K562 (cell line): ENCODE measurements around the gene PHF19. TPM values are rescaled to one million over a fixed set of nuclear protein-coding genes. Genes with fewer than 3 reads are reported as not detected.
A peak's percentile ranks its signal among the peaks of the same experiment; 100 is the strongest.

ENCODE experiments used
- ATAC-seq: fragments of 200-7000 bp; cut with Tn5 transposase; 3 replicates; pipeline ENCODE4 v1.9.1; 2020; ENCODE audit warnings: moderate library complexity
- BruUV-seq: library from RNA; stranded (reverse); fragments of 400-500 nt; replicated peaks from 2 replicates; lab custom pipeline; 2021; lab: Mats Ljungman, UMichigan
- CTCF ChIA-PET: fragments of 300-600 bp; formaldehyde crosslinking; extraction: SDS; loops from one replicate; lab custom pipeline; 2021; ENCODE audit warnings: low intra/inter-chr PET ratio; lab: Yijun Ruan, JAX
- POLR2A ChIA-PET: fragments of 300-600, 350-650 bp; sonication (Branson Sonifier 250); formaldehyde crosslinking; extraction: SDS; loops from one replicate; lab custom pipeline; 2021; ENCODE audit warnings: antibody characterized with exemption, inconsistent platforms; lab: Yijun Ruan, JAX
- DNase-seq, 4 experiments: peaks; one replicate each; pipeline versions ENCODE4 v3.0.0 to v3.0.0-alpha.2; 2011 to 2018; ENCODE audit warnings: low spot score in 3 of 4, mixed read lengths in 3 of 4; ENCODE audit errors: extremely low read depth in 1 of 4
- FAIRE-seq: peaks from 2 replicates; lab custom pipeline; 2011; peaks lifted over from hg19 to GRCh38; lab: Jason Lieb, UNC
- H2AFZ ChIP-seq: 2 replicates; pipeline ENCODE4 v1.6.0; 2011; ENCODE audit warnings: low read depth, low read length, control low read depth, inconsistent platforms
- H3K27ac ChIP-seq: fragments of 200-600 bp; 3 replicates; pipeline ENCODE4 v1.8.0; 2011; ENCODE audit warnings: low read depth, mild to moderate bottlenecking, control low read depth, inconsistent platforms, low read length, moderate library complexity, mixed read lengths; ENCODE audit errors: extremely low read depth
- H3K27me3 ChIP-seq, 2 experiments: fragments of 300-600 bp in 1 of 2; 2 replicates in 1 of 2; 3 replicates in 1 of 2; pipeline versions ENCODE4 v1.6.0 to v1.8.0; 2011; ENCODE audit warnings: inconsistent platforms in 2 of 2, low read length in 2 of 2, mild to moderate bottlenecking in 1 of 2, mixed read lengths in 1 of 2, moderate library complexity in 1 of 2; ENCODE audit not compliant: control insufficient read depth in 2 of 2, insufficient read depth in 2 of 2
- H3K36me3 ChIP-seq: fragments of 300-600 bp; 3 replicates; pipeline ENCODE4 v1.8.0; 2011; ENCODE audit warnings: mild to moderate bottlenecking, low read length, inconsistent platforms; ENCODE audit not compliant: control insufficient read depth, insufficient read depth
- H3K4me1 ChIP-seq, 2 experiments: fragments of 200-600 bp in 1 of 2; replicated peaks in 1 of 2; 2 replicates in 1 of 2; 3 replicates in 1 of 2; pipeline versions ENCODE4 v1.5.1 to v1.8.0; 2011; ENCODE audit warnings: inconsistent platforms in 2 of 2, low read length in 2 of 2, mild to moderate bottlenecking in 1 of 2, mixed read lengths in 1 of 2, moderate library complexity in 1 of 2; ENCODE audit not compliant: control insufficient read depth in 2 of 2, insufficient read depth in 2 of 2
- H3K4me2 ChIP-seq: 2 replicates; pipeline ENCODE4 v1.6.1; 2011; ENCODE audit warnings: low read length, control low read depth, inconsistent platforms, mixed read lengths; ENCODE audit not compliant: insufficient read depth
- H3K4me3 ChIP-seq: fragments of 200-600 bp; sonication (generic), shearing (Covaris generic); 2 replicates; pipeline ENCODE4 v1.5.1; 2016; ENCODE audit warnings: control low read depth, inconsistent platforms
- H3K79me2 ChIP-seq: fragments of 200-600 bp; 3 replicates; pipeline ENCODE4 v1.8.0; 2011; ENCODE audit warnings: low read length, inconsistent platforms; ENCODE audit not compliant: control insufficient read depth, insufficient read depth
- H3K9ac ChIP-seq, 2 experiments: 2 replicates each; pipeline versions ENCODE4 v1.6.0 to v1.6.1; 2011; ENCODE audit warnings: low read depth in 2 of 2, low read length in 2 of 2, control low read depth in 1 of 2, inconsistent platforms in 1 of 2, mild to moderate bottlenecking in 1 of 2, mixed read lengths in 1 of 2; ENCODE audit not compliant: insufficient read depth in 1 of 2
- H3K9me1 ChIP-seq: one replicate; pipeline ENCODE4 v1.6.0; 2011; ENCODE audit warnings: inconsistent platforms, mild to moderate bottlenecking, low read length, moderate library complexity; ENCODE audit not compliant: control insufficient read depth, insufficient read depth
- H3K9me3 ChIP-seq: replicated peaks from 2 replicates; pipeline ENCODE4 v1.5.1; 2011; ENCODE audit warnings: low read depth, low read length, inconsistent platforms; ENCODE audit not compliant: control insufficient read depth, insufficient read depth
- H4K20me1 ChIP-seq: replicated peaks from 2 replicates; pipeline ENCODE4 v1.6.1; 2011; ENCODE audit warnings: low read length, inconsistent platforms, mixed read lengths; ENCODE audit not compliant: control insufficient read depth, insufficient read depth
- BCLAF1 ChIP-seq, 2 experiments: fragments of 450-650 bp in 1 of 2; IDR thresholded peaks; 2 replicates each; pipeline ENCODE4 v1.6.1; 2011 to 2017; ENCODE audit warnings: low read depth in 2 of 2, antibody characterized with exemption in 1 of 2, borderline replicate concordance in 1 of 2, low read length in 1 of 2, mild to moderate bottlenecking in 1 of 2, mixed read lengths in 1 of 2; ENCODE audit not compliant: control insufficient read depth in 1 of 2
- CBX3 ChIP-seq, 2 experiments: IDR thresholded peaks; 1 replicate in 1 of 2; 2 replicates in 1 of 2; pipeline ENCODE4 v1.6.1; 2012; ENCODE audit warnings: inconsistent platforms in 2 of 2, low read length in 2 of 2, borderline replicate concordance in 1 of 2, control low read depth in 1 of 2
- NFYB ChIP-seq: IDR thresholded peaks from 2 replicates; pipeline ENCODE4 v1.6.1; 2011; ENCODE audit warnings: mild to moderate bottlenecking, moderate library complexity; ENCODE audit not compliant: insufficient read length; ENCODE audit errors: extremely low read depth
- SUPT5H ChIP-seq: fragments of 450-650 bp; IDR thresholded peaks from 2 replicates; pipeline ENCODE4 v1.6.1; 2016
- TSC22D4 ChIP-seq: fragments of 450-650 bp; IDR thresholded peaks from 2 replicates; pipeline ENCODE4 v1.6.1; 2016; ENCODE audit warnings: missing genetic modification characterization, missing biosample characterization, control low read depth
- ZNF239 ChIP-seq: fragments of 250-450 bp; sonication (Bioruptor Pico); IDR thresholded peaks from 2 replicates; pipeline ENCODE4 v1.4.0; 2020; ENCODE audit warnings: mild to moderate bottlenecking
- ZNF609 ChIP-seq: sonication (generic); formaldehyde crosslinking; IDR thresholded peaks from 2 replicates; pipeline ENCODE4 v1.8.1; 2023; ENCODE audit warnings: missing genetic modification reagents, mild to moderate bottlenecking, borderline replicate concordance
- WGBS: fragments of 100-300 bp; shearing (Covaris generic); methylation state at CpG from one replicate; pipeline ENCODE4 v1.1.6; 2016; ENCODE audit warnings: low coverage, mixed read lengths; ENCODE audit not compliant: insufficient coverage; ENCODE audit errors: missing lambda C conversion rate; 5-methylcytosine and 5-hydroxymethylcytosine counted together
- in situ Hi-C: fragments of 300-500 bp; cut with MboI; formaldehyde crosslinking; loops from 4 replicates; pipeline ENCODE4 v1.15.0; 2018; ENCODE audit warnings: inconsistent platforms, mixed read lengths
- intact Hi-C: fragments of 100-400 bp; cut with micrococcal nuclease; formaldehyde crosslinking; loops from 2 replicates; pipeline ENCODE4 v1.14.2; 2022
- polyA plus RNA-seq, 8 experiments: library from polyadenylated mRNA; depleted of rRNA in 4 of 8; stranded (reverse) in 5 of 8; unstranded in 3 of 8; fragments of >200 nt; fragmentation: Nextera tagmentation in 2 of 8; fragmentation: Illumina TruSeq in 1 of 8; extraction: Ambion mirVana in 2 of 8; extraction: Trizol in 1 of 8; gene quantifications; 2 replicates each; pipeline versions ENCODE4 v1.2.1 to v1.2.3, GENCODE V29; 2011 to 2014; ENCODE audit warnings: inconsistent platforms in 1 of 8, missing spikeins in 1 of 8
- total RNA-seq, 7 experiments: library from RNA; depleted of rRNA in 6 of 7; stranded (reverse); fragments of >200 nt in 6 of 7; fragmentation: Illumina TruSeq in 2 of 7; extraction: Trizol in 2 of 7; gene quantifications; 2 replicates each; pipeline versions ENCODE4 v1.2.1 to v1.2.3, GENCODE V29; 2011 to 2021; ENCODE audit warnings: low replicate concordance in 1 of 7
- TF ChIP-seq, protein P1 (sequence below): sonication (generic); formaldehyde crosslinking; IDR thresholded peaks from 2 replicates; pipeline ENCODE4 v1.8.0; 2022; ENCODE audit warnings: mild to moderate bottlenecking, missing genetic modification reagents
- TF ChIP-seq, protein P2 (sequence below): sonication (generic); formaldehyde crosslinking; IDR thresholded peaks from 2 replicates; pipeline ENCODE4 v1.8.0; 2022; ENCODE audit warnings: mild to moderate bottlenecking, missing genetic modification reagents

PHF19 gene
- total and polyA plus RNA-seq, 9 of the 15 experiments (the other 6 are each of a cell fraction or from before 2014, with no cell fraction given), result 95.8 to 403 (median 255) TPM

GRCh38 chr9:120859361-120859760 lies 17.6 kb downstream of the PHF19 start:
- Histone ChIP-seq H3K79me2 (no peaks in the 10 kb centered on the region), H3K9me1 (peaks cover 5% of the 10 kb centered on the region), H3K4me3 (no peak overlapping the region), H4K20me1 (no peaks in the 10 kb centered on the region), H3K27ac (no peak overlapping the region), H3K27me3 (no peaks in the 10 kb centered on the region), H3K9me3 (no peaks in the 10 kb centered on the region), H3K36me3 (peaks cover 98% of the 10 kb centered on the region), H2AFZ (no peak overlapping the region), H3K9ac (peak overlapping the region in 1 of 2 experiments; percentile 1; a peak in 1 of 4 replicates), H3K4me2 (no peak overlapping the region), H3K4me1 (peaks cover 0 to 7% of the 10 kb centered on the region in 2 experiments; a peak in 1 of 5 replicates)
- no TSS peak for BruUV-seq
- ATAC-seq (no peak), DNase-seq (no peak), FAIRE-seq (no peak)
- intact Hi-C loops (no loop called here), in situ Hi-C loops (no loop called here)
- 84% methylated on average over 6 of the region's 6 CpGs for WGBS
- TF ChIP-seq ZNF239 (CRISPR knock-in tag) (no peak), SUPT5H (no peak), CBX3 (IDR thresholded peaks at IDR 0.05; ENCODE audit: borderline replicate concordance in 1 of 2, low read length in 2 of 2) (no peak), BCLAF1 (IDR thresholded peaks at IDR 0.05; ENCODE audit: borderline replicate concordance in 1 of 2, control insufficient read depth in 1 of 2, low read depth in 2 of 2, low read length in 1 of 2) (no peak), TSC22D4 (no peak), NFYB (no peak), ZNF609 (CRISPR knock-in tag) (no peak)
- TF ChIP-seq, protein P1, sequence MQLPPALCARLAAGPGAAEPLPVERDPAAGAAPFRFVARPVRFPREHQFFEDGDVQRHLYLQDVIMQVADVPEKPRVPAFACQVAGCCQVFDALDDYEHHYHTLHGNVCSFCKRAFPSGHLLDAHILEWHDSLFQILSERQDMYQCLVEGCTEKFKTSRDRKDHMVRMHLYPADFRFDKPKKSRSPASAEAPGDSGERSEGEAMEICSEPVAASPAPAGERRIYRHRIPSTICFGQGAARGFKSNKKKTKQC, result no peak
- TF ChIP-seq, protein P2, sequence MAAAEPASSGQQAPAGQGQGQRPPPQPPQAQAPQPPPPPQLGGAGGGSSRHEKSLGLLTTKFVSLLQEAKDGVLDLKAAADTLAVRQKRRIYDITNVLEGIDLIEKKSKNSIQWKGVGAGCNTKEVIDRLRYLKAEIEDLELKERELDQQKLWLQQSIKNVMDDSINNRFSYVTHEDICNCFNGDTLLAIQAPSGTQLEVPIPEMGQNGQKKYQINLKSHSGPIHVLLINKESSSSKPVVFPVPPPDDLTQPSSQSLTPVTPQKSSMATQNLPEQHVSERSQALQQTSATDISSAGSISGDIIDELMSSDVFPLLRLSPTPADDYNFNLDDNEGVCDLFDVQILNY, result no peak
- CTCF ChIA-PET, result no interaction called here
- POLR2A ChIA-PET, result interaction anchor here (0.7 to 5.7 kb wide), 8 partner anchors 9 to 24 kb away, joined by 3 to 55 read pairs (median 7); partner anchors contain the start of gene PSMD5
